ENCODE results near the gene ARMC9.

- no peak for TF ChIP-seq CTCF (IDR thresholded peaks at IDR 0.05)
- no peak for TF ChIP-seq POLR2A (IDR thresholded peaks at IDR 0.05)
Measured at GRCh38 chr2:231399046-231399852, 200.8 kb downstream of the ARMC9 start.

All from uterus (tissue), 2 donors.